Right atrium auricular region (tissue), 2 donors: ENCODE measurements around the gene GOLPH3L. TPM values are rescaled to one million over a fixed set of nuclear protein-coding genes. Genes with fewer than 3 reads are reported as not detected.
"Not testable (repeated sequence)": the region's sequence is repeated elsewhere in the genome, so short reads cannot be mapped to it uniquely, and the experiment has no call there.

Experiments used
- DNase-seq: peaks from one replicate; pipeline ENCODE4 v3.0.0-alpha.2; 2019; ENCODE audit warnings: low spot score
- H3K27ac ChIP-seq, 2 donors: fragments of 200-600 bp; sonication (generic); 1 replicate in 1 of 2; 2 replicates in 1 of 2; pipeline ENCODE4 v1.5.1; 2016 to 2019
- H3K27me3 ChIP-seq, 2 donors: fragments of 200-600 bp; sonication (generic); one replicate each; pipeline versions ENCODE4 v1.5.1 to v1.6.0; 2017 to 2019
- H3K36me3 ChIP-seq: fragments of 200-600 bp; sonication (generic); one replicate; pipeline ENCODE4 v1.5.1; 2016
- H3K4me1 ChIP-seq, 2 donors: fragments of 200-600 bp; sonication (generic); one replicate each; pipeline versions ENCODE4 v1.5.1 to v1.6.0; 2017 to 2019
- H3K4me3 ChIP-seq, 2 donors: fragments of 200-600 bp; sonication (generic); 1 replicate in 1 of 2; 2 replicates in 1 of 2; pipeline ENCODE4 v1.5.1; 2017 to 2019; ENCODE audit warnings: mild to moderate bottlenecking in 1 of 2, moderate library complexity in 1 of 2
- H3K9me3 ChIP-seq, 2 donors: fragments of 200-600 bp; sonication (generic); one replicate each; pipeline ENCODE4 v1.5.1; 2019
- total RNA-seq, 2 donors: library from RNA; depleted of rRNA; stranded (reverse); fragments of >200 nt; gene quantifications; one replicate each; pipeline ENCODE4 v1.1.0, GENCODE V29; 2016
- TF ChIP-seq, protein P1 (sequence below), 2 donors: fragments of 200-600 bp; sonication (generic); IDR thresholded peaks; one replicate each; pipeline ENCODE4 v1.5.1; 2019; ENCODE audit warnings: antibody characterized with exemption in 2 of 2

Gene GOLPH3L
- total RNA-seq, 2 donors from 2014 or later, result 11.3 to 12.7 TPM

- Histone ChIP-seq H3K4me3 (no peak overlapping the region), H3K4me1 (peaks cover 0 to 39% of the 10 kb centered on the region in 2 donors), H3K27me3 (no peaks in the 10 kb centered on the region), H3K9me3 (no peaks in the 10 kb centered on the region), H3K27ac (no peak overlapping the region), H3K36me3 (no peaks in the 10 kb centered on the region)
- no peak for DNase-seq
- TF ChIP-seq, protein P1, sequence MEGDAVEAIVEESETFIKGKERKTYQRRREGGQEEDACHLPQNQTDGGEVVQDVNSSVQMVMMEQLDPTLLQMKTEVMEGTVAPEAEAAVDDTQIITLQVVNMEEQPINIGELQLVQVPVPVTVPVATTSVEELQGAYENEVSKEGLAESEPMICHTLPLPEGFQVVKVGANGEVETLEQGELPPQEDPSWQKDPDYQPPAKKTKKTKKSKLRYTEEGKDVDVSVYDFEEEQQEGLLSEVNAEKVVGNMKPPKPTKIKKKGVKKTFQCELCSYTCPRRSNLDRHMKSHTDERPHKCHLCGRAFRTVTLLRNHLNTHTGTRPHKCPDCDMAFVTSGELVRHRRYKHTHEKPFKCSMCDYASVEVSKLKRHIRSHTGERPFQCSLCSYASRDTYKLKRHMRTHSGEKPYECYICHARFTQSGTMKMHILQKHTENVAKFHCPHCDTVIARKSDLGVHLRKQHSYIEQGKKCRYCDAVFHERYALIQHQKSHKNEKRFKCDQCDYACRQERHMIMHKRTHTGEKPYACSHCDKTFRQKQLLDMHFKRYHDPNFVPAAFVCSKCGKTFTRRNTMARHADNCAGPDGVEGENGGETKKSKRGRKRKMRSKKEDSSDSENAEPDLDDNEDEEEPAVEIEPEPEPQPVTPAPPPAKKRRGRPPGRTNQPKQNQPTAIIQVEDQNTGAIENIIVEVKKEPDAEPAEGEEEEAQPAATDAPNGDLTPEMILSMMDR (IDR thresholded peaks at IDR 0.05), result no peak
These were observed 90.4 kb downstream of the GOLPH3L start for GRCh38 chr1:150606463-150607142.

- not testable (repeated sequence) for DNase-seq, H3K4me3 ChIP-seq, H3K27me3 ChIP-seq, H3K36me3 ChIP-seq, H3K9me3 ChIP-seq
- Histone ChIP-seq H3K27ac (peak overlapping the region; percentile 79 to 84), H3K4me1 (peaks cover 0 to 28% of the 10 kb centered on the region in 2 donors)
These were observed 91.6 kb downstream of the GOLPH3L start for GRCh38 chr1:150605451-150605731.

- DNase-seq, result no peak
- no peaks in the 10 kb centered on the region for H3K9me3 ChIP-seq
- H3K4me1 ChIP-seq, result peaks cover 0 to 16% of the 10 kb centered on the region in 2 donors
- no peaks in the 10 kb centered on the region for H3K27me3 ChIP-seq
- H3K4me3 ChIP-seq, result no peak overlapping the region
- no peaks in the 10 kb centered on the region for H3K36me3 ChIP-seq
- H3K27ac ChIP-seq, result peak overlapping the region; percentile 79 to 84
- TF ChIP-seq, protein P1 (IDR thresholded peaks at IDR 0.05), result no peak
These were observed 92.7 kb downstream of the GOLPH3L start for GRCh38 chr1:150604226-150604588.

DNA sequence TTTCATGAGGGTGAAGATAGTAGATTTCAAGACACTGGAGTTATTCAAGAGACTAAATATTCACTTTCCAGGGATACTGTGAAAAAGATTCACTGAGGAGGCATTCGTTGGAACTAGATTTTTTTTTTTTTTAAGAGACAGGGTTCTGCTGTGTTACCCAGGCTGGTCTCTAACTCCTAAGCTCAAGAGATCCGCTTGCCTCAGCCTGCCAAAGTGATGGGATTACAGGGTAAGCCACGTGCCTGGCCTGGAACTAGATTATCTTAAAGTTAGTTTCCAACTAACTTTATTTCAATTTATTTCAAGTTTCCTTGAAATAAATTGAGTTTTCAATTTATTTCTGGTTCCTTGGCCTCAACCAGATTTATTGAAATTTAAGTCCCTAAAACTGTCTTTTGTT, 93.2 kb downstream of the GOLPH3L start:
- Histone ChIP-seq H3K9me3 (no peaks in the 10 kb centered on the region), H3K36me3 (no peaks in the 10 kb centered on the region), H3K4me3 (no peak overlapping the region), H3K4me1 (peaks cover 0 to 12% of the 10 kb centered on the region in 2 donors), H3K27me3 (no peaks in the 10 kb centered on the region), H3K27ac (peak overlapping the region; percentile 79 to 84)
- TF ChIP-seq, protein P1 (IDR thresholded peaks at IDR 0.05), result no peak
- DNase-seq, result no peak

GRCh38 chr1:150602372-150602771, 94.6 kb downstream of the GOLPH3L start:
- peaks cover 0 to 12% of the 10 kb centered on the region in 2 donors for H3K4me1 ChIP-seq
- not testable (repeated sequence) for H3K9me3 ChIP-seq, DNase-seq, H3K4me3 ChIP-seq, H3K27ac ChIP-seq, H3K27me3 ChIP-seq, H3K36me3 ChIP-seq

DNA sequence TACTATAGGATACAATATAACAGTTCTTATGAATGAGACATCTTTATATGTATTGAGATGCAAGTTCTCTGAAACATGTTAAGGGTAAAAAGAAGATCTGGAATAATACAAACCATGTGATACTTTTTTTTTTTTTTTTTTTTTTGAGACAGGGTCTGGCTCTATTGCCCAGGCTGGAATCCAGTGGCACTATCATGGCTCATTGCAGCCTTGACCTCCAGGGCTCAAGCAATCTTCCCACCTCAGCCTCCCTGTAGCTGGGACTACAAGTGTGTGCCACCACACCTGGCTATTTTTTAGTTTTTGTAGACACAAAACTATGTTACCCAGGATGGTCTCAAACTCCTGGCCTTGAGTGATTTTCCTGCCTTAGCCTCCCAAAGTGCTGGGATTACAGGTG, 95.4 kb downstream of the GOLPH3L start:
- H3K4me1 ChIP-seq, result peaks cover 0 to 12% of the 10 kb centered on the region in 2 donors
- TF ChIP-seq, protein P1 (IDR thresholded peaks at IDR 0.05), result no peak
- H3K9me3 ChIP-seq, result no peaks in the 10 kb centered on the region
- H3K36me3 ChIP-seq, result no peaks in the 10 kb centered on the region
- H3K27me3 ChIP-seq, result no peaks in the 10 kb centered on the region
- no peak for DNase-seq
- H3K4me3 ChIP-seq, result no peak overlapping the region
- H3K27ac ChIP-seq, result no peak overlapping the region

GRCh38 chr1:150598346-150598745, 98.6 kb downstream of the GOLPH3L start:
- not testable (repeated sequence) for H3K27ac ChIP-seq, DNase-seq, H3K27me3 ChIP-seq, H3K36me3 ChIP-seq, H3K4me1 ChIP-seq, H3K4me3 ChIP-seq, H3K9me3 ChIP-seq
